NCI-H82 (cell line): ENCODE results near the gene FAM98B.

Experiments used
- DNase-seq: peaks from one replicate; lab custom pipeline; 2025; lab: John Stamatoyannopoulos, UW

The FAM98B gene

DNA sequence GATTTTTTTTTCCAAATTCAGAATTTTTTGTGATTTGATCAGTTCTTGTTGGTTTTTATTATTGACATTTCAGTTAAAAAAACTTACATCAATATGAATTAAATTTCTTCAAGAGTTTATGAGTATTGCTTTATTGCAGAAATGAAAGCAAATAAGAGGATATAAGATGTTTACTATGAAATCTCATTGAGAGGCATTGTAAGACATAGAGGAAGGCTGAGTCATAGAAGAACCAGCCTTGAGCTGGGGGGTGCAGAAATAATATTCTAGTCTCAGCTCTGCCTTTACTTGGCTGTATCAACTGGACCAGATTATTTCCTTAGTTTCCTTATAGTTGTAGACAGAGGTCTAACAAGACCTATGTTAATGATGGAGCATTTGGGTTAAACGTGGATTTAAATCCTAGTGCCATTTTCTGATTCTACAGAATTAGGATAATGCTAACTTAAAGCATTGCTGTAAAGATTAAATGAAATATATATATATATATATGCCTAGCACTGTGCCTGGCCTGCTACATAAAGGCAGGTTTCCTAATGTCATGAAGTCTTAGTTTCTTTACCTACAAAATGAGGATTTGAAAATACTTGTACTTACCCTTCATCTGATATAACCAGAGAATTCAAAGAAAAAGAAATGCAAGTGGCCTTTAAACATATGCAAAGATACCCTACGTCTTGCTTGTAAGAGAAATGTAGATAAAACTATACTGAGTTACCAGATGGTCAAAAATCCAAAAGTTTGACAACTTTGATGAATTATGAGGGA is 7.3 kb downstream of the FAM98B start:
- no peak for DNase-seq

DNA sequence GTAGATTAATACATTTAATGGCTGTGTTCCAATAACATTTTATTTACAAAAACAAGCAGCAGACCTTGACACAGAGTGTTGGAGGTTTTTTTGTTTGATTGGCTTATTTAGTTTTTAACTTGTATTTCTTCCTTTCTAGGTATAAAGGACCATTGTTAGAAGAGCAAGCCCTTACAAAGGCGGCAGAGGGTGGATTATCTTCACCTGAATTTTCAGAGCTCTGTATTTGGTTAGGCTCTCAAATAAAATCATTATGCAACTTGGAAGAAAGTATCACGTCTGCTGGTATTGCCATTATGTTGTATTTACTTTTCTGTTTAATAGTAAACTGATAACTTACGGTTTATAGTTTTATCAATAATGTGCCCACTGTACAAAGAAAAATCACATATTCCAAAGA is 10.0 kb downstream of the FAM98B start:
- no peak for DNase-seq

DNA sequence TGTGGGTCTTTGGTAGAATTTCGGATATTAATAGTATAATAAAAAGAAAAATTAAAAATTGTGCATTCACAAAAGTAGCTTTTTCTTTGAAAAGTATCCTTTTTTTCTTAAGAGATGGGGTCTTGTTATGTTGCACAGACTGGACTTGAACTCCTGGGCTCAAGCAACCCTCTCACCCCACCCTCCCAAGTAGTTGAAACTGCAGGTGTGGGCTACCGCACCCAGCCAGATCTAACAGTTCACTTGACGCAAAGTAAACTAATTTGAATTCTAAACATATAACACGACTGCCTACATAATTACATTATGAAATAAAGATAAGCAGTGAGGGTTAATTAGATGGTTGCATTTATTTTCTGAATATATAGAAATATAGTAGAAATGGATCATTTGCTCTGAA is 10.7 kb downstream of the FAM98B start:
- DNase-seq = no peak

GRCh38 chr15:38470816-38471215 is 16.9 kb downstream of the FAM98B start:
- DNase-seq = no peak

DNA sequence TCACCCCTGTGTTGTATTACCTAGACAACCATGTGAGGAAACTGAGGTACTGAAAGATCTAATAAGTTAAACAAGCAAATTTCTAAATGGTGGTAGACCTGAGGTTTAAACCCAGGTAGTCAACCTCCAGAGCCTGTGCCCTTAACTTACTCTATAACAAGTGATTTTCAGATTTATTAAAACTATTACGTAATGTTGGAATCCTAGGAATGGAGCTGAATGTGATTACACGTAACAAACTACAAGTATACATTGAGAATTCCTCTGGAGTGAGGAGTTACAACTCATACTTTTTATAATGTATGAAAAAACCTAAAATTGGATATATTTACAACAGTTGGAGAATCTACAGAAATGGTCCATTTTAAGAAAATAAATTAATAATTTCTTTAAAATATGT is 18.0 kb downstream of the FAM98B start:
- no peak for DNase-seq

- peak; percentile 74 for DNase-seq
These were observed 20.3 kb downstream of the FAM98B start for GRCh38 chr15:38474155-38474757.

DNA sequence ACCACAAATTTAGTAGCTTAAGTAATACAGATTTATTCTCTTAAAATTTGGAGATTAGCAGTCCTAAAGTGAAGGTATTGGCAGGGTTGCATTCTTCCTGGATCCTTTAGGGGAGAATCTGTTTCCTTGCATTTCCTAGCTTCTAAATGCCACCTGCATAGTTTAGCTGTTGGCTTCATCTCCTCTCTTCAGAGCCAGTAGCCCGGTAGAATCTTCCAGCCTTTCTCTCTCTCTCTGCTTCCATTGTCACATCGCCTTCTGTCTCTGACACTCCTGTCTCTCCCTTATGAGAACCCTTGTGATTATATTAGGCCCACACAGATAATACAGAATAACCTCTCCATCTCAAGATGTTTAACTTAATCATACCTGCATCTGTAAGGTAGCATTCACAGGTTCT is 21.4 kb downstream of the FAM98B start:
- DNase-seq = no peak

GRCh38 chr15:38476120-38476519 is 22.2 kb downstream of the FAM98B start:
- no peak for DNase-seq

GRCh38 chr15:38477637-38478036 is 23.7 kb downstream of the FAM98B start:
- DNase-seq = no peak

- no peak for DNase-seq
These were observed 25.3 kb downstream of the FAM98B start for GRCh38 chr15:38479266-38479665.

GRCh38 chr15:38479756-38480155 is 25.8 kb downstream of the FAM98B start:
- DNase-seq = no peak

DNA sequence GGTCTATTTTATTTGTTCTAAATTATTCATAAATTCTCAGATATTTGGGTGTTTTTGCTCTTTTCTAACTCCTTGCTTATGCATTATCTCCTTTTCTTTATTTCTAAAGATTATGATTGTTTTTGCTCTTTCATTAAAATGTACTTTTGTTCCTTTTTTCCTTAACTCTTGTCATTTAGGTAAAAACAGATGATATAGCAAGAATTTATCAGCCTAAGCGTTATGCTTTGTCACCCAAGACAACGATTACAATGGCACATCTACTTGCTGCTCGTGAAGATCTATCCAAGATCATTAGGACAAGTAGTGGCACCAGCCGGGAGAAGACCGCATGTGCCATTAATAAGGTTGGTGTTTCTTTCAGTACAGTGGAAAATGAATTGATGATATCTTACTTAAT is 27.2 kb downstream of the FAM98B start:
- no peak for DNase-seq

DNA sequence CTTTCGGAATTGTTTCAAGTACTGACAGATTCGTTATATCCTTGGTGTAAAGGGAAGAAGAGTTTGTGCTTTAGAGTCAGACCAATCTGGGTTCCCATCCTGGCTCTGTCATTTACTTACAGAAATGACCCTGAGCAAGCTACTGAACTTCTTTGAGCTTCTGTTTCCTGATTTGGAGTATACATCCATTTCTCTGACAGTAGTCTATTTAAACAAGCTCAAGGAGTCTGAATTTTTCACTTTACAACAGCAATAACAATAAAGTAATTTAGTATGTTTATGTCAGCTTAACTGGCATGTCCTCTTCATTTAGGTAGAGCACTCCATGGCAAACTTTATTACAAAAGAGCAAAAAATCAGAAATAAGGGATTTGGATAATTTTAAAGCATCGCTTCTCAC is 27.8 kb downstream of the FAM98B start:
- DNase-seq = no peak

DNA sequence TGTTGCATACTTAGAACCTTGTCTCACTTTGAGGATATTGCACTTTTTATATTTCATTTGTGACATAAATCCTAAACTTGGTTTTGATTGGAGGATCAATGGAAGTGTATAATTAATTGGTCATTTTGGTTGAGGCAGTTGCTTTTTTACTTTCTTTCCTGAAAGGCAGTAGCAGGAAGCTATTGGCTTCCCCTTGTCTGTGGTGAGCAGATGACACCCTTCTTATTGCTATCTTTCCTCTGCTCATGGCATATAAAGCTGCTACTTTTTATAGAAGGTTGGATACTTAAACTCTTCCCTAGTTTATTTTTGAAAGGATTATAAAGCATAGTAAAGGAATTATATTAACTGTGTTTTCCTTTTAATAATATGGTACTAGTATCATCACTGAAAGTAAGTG is 28.6 kb downstream of the FAM98B start:
- no peak for DNase-seq

DNA sequence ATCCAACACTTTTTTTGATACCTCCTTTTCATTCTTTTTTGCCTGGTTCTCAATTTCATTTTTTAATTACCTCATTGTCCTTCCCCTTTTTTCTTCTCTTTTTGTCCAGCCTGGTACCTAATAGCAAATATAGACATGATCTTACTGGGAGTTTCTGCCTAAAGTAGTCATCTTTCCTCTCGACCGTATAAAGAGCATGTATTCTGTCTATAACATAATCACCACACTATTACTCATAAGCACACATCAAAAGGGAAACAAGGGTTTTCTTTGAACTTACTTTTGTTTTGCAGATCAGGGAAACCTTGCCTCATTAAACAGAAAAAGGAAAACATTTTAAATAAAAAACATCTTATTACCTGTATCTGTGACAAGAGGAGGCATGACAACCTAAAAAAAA is 33.0 kb downstream of the FAM98B start:
- no peak for DNase-seq

- no peak for DNase-seq
These were observed 33.5 kb downstream of the FAM98B start for GRCh38 chr15:38487378-38487777.

DNA sequence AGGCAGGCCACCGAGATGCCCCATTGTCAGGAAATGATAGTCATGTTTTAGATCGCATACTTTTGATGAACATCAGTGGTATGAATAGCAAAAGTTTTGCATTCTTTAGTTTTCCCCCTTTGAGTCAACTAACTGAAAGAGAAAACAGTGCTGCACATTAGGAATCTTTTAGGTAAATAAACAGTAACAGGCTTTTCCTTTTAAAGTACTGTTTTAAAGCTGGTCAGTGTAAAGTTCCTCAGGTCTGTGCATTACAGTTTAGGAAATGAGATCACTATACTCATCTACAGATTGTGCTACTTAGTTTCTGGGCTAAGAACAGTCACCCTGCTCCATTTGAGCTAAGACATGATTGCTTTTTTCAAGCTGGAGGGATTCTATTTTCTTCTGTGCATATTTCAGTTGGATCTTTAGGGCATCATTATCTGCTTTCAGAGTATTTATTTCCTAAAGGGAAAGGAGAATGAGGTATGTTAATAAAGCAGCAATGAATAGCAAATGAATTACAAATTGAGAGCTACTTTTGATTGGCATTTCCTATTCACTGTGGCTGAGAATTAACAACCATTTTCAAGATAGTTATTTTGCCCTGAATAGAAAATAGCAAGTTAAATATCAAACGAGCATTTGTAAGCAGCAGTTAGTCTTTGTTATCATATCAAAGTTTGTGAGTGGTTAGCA is 36.5 kb downstream of the FAM98B start:
- no peak for DNase-seq

DNA sequence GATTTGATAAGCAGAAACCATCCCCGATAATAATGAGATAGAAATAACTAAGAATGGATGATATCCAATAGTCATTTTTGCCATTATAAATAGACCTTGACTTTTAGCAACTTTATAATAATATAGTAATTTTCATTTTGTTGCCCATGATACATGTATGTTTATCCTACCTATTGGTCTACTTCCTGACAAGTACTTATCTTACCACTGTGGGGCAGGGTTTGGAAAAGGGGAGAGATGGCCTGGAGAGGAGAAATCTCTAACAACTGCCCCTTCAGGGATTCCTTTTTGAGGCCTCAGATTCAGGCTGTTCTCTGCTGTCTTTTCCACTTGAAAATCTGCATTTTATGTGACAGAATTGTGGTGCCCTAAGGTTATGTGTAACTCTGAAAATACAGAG is 42.2 kb downstream of the FAM98B start:
- DNase-seq = no peak

DNA sequence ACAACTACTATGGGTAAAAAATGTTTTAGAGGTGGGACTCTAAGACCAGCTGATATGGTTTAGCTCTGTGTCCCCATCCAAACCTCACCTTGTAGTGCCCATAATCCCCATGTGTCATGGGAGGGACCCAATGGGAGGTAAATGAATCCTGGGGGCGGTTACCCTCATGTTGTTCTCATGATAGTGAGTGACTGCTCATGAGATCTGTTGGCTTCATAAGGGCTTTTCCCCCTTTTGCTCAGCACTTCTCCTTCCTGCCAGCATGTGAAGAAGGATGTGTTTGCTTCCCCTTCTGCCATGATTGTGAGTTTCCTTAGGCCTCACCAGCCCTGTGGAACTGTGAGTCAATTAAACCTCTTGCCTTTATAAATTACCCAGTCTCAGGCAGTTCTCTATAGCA is 45.7 kb downstream of the FAM98B start:
- DNase-seq = no peak

DNA sequence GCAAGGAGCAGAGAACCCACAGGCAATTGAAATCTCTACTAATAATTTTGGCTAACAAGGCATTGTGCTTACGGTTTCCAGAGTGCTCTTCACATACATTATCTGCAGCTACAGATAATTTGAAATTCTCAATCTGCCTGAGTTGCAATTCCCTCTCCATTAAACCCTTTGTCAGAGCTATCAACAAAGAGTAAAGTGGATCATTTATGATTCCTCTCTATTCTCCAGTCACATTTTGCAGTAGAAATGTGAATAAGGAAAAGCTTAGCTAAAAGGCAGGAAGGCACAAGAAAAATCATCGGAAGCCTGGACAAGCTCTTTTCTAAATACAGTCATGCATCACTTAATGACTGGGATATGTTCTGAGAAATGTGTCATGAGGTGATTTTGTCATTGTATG is 49.6 kb downstream of the FAM98B start:
- DNase-seq = no peak

DNA sequence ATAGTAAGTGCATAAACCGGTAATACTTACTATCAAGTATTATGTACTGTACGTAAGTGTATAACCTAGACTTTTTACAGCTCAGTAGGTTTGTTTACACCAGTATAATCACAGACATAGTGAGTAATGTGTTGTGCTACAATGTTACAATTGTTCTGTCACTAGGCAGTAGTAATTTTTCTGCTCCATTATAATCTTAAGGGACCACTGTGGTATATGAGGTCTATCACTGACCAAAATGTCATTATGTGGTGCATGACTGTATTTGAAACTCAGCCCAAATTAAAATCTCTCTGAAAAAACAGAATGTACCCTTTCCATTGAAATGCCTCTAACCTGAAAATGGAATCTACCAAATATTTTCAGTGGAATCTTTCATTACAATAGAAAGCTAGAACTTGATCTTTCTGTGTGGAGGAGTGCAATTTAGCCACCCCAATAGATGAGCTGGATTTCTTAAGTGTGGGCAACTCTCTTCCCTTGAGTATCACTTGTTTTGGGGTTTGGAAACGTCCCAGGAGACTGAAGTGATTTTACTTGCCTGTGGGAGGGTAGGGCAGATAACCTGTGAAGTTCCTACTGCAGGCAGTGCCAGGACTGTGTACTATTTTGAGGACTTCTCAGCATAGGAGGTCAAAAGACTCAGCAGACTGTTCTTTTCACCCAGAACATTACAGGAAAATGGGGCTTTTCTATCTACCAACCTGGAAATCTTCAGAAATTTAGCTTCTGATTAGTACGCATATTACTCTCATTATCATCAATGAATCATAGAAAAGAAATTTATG is 50.9 kb downstream of the FAM98B start:
- DNase-seq = no peak

DNA sequence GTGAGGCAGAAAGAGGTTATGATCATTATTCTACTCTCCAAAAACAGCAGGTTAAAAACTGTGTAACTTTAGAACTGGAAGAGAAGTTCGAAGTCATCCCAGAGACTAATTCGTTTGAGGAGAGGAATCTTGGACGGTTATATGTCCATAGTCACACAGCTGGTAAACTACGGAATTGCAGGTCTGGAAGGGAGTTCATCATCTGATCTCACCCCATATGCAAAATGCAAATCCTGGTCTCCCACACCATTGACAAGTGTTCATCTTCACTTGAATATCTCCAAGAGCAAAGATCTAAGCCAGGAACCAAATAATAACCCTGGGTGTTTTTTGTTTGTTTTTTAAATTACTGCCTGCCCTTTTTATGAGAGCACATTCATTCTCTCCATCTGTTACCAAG is 53.1 kb downstream of the FAM98B start:
- no peak for DNase-seq

- DNase-seq = no peak
These were observed 53.6 kb downstream of the FAM98B start for GRCh38 chr15:38507570-38507969.
